Measurements from ENCODE around the gene FGFR2.

GRCh38 chr10:121514141-121514865 is 83.9 kb downstream of the FGFR2 start:
- TF ChIP-seq POLR2AphosphoS5 (IDR thresholded peaks at IDR 0.05) = no peak
- TF ChIP-seq, protein P1, sequence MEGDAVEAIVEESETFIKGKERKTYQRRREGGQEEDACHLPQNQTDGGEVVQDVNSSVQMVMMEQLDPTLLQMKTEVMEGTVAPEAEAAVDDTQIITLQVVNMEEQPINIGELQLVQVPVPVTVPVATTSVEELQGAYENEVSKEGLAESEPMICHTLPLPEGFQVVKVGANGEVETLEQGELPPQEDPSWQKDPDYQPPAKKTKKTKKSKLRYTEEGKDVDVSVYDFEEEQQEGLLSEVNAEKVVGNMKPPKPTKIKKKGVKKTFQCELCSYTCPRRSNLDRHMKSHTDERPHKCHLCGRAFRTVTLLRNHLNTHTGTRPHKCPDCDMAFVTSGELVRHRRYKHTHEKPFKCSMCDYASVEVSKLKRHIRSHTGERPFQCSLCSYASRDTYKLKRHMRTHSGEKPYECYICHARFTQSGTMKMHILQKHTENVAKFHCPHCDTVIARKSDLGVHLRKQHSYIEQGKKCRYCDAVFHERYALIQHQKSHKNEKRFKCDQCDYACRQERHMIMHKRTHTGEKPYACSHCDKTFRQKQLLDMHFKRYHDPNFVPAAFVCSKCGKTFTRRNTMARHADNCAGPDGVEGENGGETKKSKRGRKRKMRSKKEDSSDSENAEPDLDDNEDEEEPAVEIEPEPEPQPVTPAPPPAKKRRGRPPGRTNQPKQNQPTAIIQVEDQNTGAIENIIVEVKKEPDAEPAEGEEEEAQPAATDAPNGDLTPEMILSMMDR (IDR thresholded peaks at IDR 0.05) = no peak
- no peak for TF ChIP-seq POLR2A (IDR thresholded peaks at IDR 0.05)

Measured in breast epithelium (tissue), 3 donors.